Caco-2 (cell line): ENCODE data around the gene EPS8L1. TPM values are rescaled to one million over a fixed set of nuclear protein-coding genes. Genes with fewer than 3 reads are reported as not detected.

Source experiments
- BruUV-seq: library from RNA; stranded (reverse); fragments of 400-500 nt; replicated peaks from 2 replicates; lab custom pipeline; 2021; lab: Mats Ljungman, UMichigan
- CTCF ChIA-PET: fragments of 300-600 bp; sonication (Branson Sonifier 250); formaldehyde crosslinking; loops from one replicate; lab custom pipeline; 2022; ENCODE audit warnings: antibody characterized with exemption; lab: Charles Lee
- POLR2A ChIA-PET: fragments of 300-600 bp; sonication (Branson Sonifier 250); formaldehyde crosslinking; loops from one replicate; lab custom pipeline; 2022; ENCODE audit warnings: antibody characterized with exemption; lab: Charles Lee
- DNase-seq, 2 experiments: peaks; one replicate each; pipeline versions ENCODE4 v3.0.0 to v3.0.0-alpha.2; 2020 to 2022
- H3K27me3 ChIP-seq: replicated peaks from 2 replicates; pipeline ENCODE4 v1.6.0; 2011; ENCODE audit warnings: low read length; ENCODE audit not compliant: control insufficient read depth, insufficient read depth
- H3K36me3 ChIP-seq: 2 replicates; pipeline ENCODE4 v1.5.1; 2011; ENCODE audit warnings: low read length; ENCODE audit not compliant: control insufficient read depth, insufficient read depth
- H3K4me1 ChIP-seq: fragments of 250-450 bp; sonication (Bioruptor Pico); 2 replicates; pipeline ENCODE4 v1.5.1; 2020; ENCODE audit warnings: mild to moderate bottlenecking
- H3K4me3 ChIP-seq: 2 replicates; pipeline ENCODE4 v1.5.1; 2011; ENCODE audit warnings: low read depth, mild to moderate bottlenecking, control low read depth, low read length
- H3K9me3 ChIP-seq: fragments of 250-450 bp; sonication (Bioruptor Pico); 2 replicates; pipeline ENCODE4 v1.5.1; 2020; ENCODE audit warnings: mild to moderate bottlenecking, moderate library complexity
- H3K27ac Mint-ChIP-seq: one replicate; pipeline ENCODE4 v1.8.0; 2022; ENCODE audit warnings: mixed read lengths; ENCODE audit not compliant: unreplicated experiment
- H3K27me3 Mint-ChIP-seq: one replicate; pipeline ENCODE4 v1.8.0; 2022; ENCODE audit warnings: mixed read lengths; ENCODE audit not compliant: insufficient read depth, unreplicated experiment
- H3K36me3 Mint-ChIP-seq: one replicate; pipeline ENCODE4 v1.8.0; 2022; ENCODE audit warnings: mild to moderate bottlenecking, mixed read lengths; ENCODE audit not compliant: insufficient read depth, unreplicated experiment
- H3K4me1 Mint-ChIP-seq: one replicate; pipeline ENCODE4 v1.8.0; 2022; ENCODE audit warnings: low read depth, mixed read lengths; ENCODE audit not compliant: unreplicated experiment
- H3K4me3 Mint-ChIP-seq: one replicate; pipeline ENCODE4 v1.8.0; 2022; ENCODE audit warnings: mild to moderate bottlenecking, moderate library complexity, mixed read lengths; ENCODE audit not compliant: unreplicated experiment
- H3K9me3 Mint-ChIP-seq: one replicate; pipeline ENCODE4 v1.8.0; 2022; ENCODE audit warnings: mixed read lengths; ENCODE audit not compliant: unreplicated experiment
- CTCF ChIP-seq, 2 experiments: fragments of 200-600 bp in 1 of 2; IDR thresholded peaks; 1 replicate in 1 of 2; 2 replicates in 1 of 2; pipeline versions ENCODE4 v1.5.1 to v1.8.0; 2011 to 2022; ENCODE audit warnings: antibody characterized with exemption in 1 of 2, control low read depth in 1 of 2, inconsistent platforms in 1 of 2, low read depth in 1 of 2, low read length in 1 of 2, mild to moderate bottlenecking in 1 of 2, moderate library complexity in 1 of 2; ENCODE audit not compliant: insufficient read depth in 1 of 2, severe bottlenecking in 1 of 2, unreplicated experiment in 1 of 2
- intact Hi-C: fragments of 100-400 bp; cut with micrococcal nuclease; formaldehyde crosslinking; loops from one replicate; pipeline ENCODE4 v1.10.0; 2022; ENCODE audit not compliant: unreplicated experiment
- total RNA-seq: library from RNA; stranded (reverse); gene quantifications from 2 replicates; pipeline ENCODE4 v1.2.3, GENCODE V29; 2022

Gene EPS8L1
- total RNA-seq, 1 experiment from 2014 or later, result 135 TPM

GRCh38 chr19:55041244-55041626, 34.4 kb upstream of the EPS8L1 start:
- Mint-ChIP-seq H3K27me3 (no peaks in the 10 kb centered on the region), H3K4me3 (no peak overlapping the region), H3K4me1 (no peaks in the 10 kb centered on the region), H3K9me3 (no peaks in the 10 kb centered on the region), H3K36me3 (peaks cover 64% of the 10 kb centered on the region), H3K27ac (no peak overlapping the region)
- Histone ChIP-seq H3K36me3 (no peaks in the 10 kb centered on the region; the same call in none of the 2 replicates), H3K27me3 (no peaks in the 10 kb centered on the region), H3K4me1 (no peaks in the 10 kb centered on the region), H3K9me3 (no peaks in the 10 kb centered on the region), H3K4me3 (no peak overlapping the region)
- TF ChIP-seq CTCF (IDR thresholded peaks at IDR 0.05; ENCODE audit: insufficient read depth in 1 of 2, low read depth in 1 of 2, low read length in 1 of 2, severe bottlenecking in 1 of 2, unreplicated experiment in 1 of 2), result no peak
- ChIA-PET POLR2A (no interaction called here), CTCF (no interaction called here)
- no TSS peak for BruUV-seq
- no peak for DNase-seq
- intact Hi-C loops, result no loop called here

GRCh38 chr19:55041627-55042343, 33.9 kb upstream of the EPS8L1 start:
- no peak for TF ChIP-seq CTCF (IDR thresholded peaks at IDR 0.05; ENCODE audit: insufficient read depth in 1 of 2, low read depth in 1 of 2, low read length in 1 of 2, severe bottlenecking in 1 of 2, unreplicated experiment in 1 of 2)
- intact Hi-C loops, result no loop called here
- no peak for DNase-seq
- no peaks in the 10 kb centered on the region for H3K4me1 ChIP-seq
- no peak overlapping the region for H3K27ac Mint-ChIP-seq
- no peaks in the 10 kb centered on the region for H3K9me3 ChIP-seq
- CTCF ChIA-PET, result interaction anchor here (0.6 kb wide), 1 partner anchor 552 kb away, joined by 3 read pairs; no protein-coding TSS in a partner anchor
- no peaks in the 10 kb centered on the region for H3K27me3 Mint-ChIP-seq
- no TSS peak for BruUV-seq
- no peaks in the 10 kb centered on the region for H3K27me3 ChIP-seq
- no peaks in the 10 kb centered on the region for H3K9me3 Mint-ChIP-seq
- no peak overlapping the region for H3K4me3 Mint-ChIP-seq
- H3K36me3 Mint-ChIP-seq, result peaks cover 70% of the 10 kb centered on the region
- H3K4me1 Mint-ChIP-seq, result no peaks in the 10 kb centered on the region
- H3K36me3 ChIP-seq, result no peaks in the 10 kb centered on the region; the same call in none of the 2 replicates
- POLR2A ChIA-PET, result no interaction called here
- no peak overlapping the region for H3K4me3 ChIP-seq

GRCh38 chr19:55042344-55042678, 33.4 kb upstream of the EPS8L1 start:
- intact Hi-C loops, result no loop called here
- no peak for DNase-seq
- Mint-ChIP-seq H3K4me3 (no peak overlapping the region), H3K27me3 (no peaks in the 10 kb centered on the region), H3K27ac (no peak overlapping the region), H3K36me3 (peaks cover 75% of the 10 kb centered on the region), H3K9me3 (no peaks in the 10 kb centered on the region), H3K4me1 (no peaks in the 10 kb centered on the region)
- H3K27me3 ChIP-seq, result no peaks in the 10 kb centered on the region
- no peaks in the 10 kb centered on the region for H3K9me3 ChIP-seq
- ChIA-PET CTCF (interaction anchor here (0.6 kb wide), 1 partner anchor 552 kb away, joined by 3 read pairs; no protein-coding TSS in a partner anchor), POLR2A (no interaction called here)
- H3K4me3 ChIP-seq, result no peak overlapping the region
- no peaks in the 10 kb centered on the region for H3K4me1 ChIP-seq
- BruUV-seq, result TSS peak; percentile 13
- H3K36me3 ChIP-seq, result peaks cover 3% of the 10 kb centered on the region
- TF ChIP-seq CTCF (IDR thresholded peaks at IDR 0.05; ENCODE audit: insufficient read depth in 1 of 2, low read depth in 1 of 2, low read length in 1 of 2, severe bottlenecking in 1 of 2, unreplicated experiment in 1 of 2), result no peak
